Tongue (tissue), 2 donors: ENCODE results near the gene GHRHR. TPM values are rescaled to one million over a fixed set of nuclear protein-coding genes. Genes with fewer than 3 reads are reported as not detected.

ENCODE experiments used
- DNase-seq: peaks from one replicate; pipeline ENCODE4 v3.0.0-alpha.2; 2015
- total RNA-seq: library from RNA; depleted of rRNA; stranded (reverse); fragments of >200 nt; gene quantifications from one replicate; pipeline ENCODE4 v1.2.3, GENCODE V29; 2014

The GHRHR gene
- total RNA-seq, 1 donor from 2014 or later, result not detected

DNA sequence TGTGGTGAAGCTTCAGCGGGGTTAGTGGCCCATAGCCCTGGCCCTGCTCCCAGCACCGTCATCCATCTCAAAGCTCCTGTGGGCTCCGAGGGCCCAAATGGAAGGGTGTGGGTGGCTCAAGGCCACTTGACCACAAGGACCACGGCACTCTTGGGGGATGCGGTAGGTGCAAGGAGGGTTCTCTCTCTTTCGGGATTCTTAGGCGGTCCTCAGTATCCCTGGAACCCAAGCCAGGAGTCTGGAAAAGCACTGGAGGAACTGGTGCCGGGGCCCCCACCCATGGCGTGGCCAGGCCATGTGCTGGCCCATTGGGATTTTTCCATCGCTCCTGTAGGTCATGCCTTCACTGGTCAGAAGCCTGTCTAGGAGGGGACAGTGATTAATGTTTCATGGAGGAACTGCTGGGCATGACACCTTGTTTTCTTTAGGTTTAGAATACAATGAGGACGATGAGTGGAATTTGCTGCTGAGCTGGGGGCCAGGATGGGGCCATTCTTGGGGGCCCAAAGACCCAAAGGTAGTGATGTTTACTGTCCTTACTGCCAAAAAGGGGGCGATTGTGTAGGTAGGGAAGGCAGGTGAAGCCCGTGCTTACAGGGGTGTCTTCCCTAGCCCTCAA lies 35.4 kb upstream of the GHRHR start:
- DNase-seq, result no peak

DNA sequence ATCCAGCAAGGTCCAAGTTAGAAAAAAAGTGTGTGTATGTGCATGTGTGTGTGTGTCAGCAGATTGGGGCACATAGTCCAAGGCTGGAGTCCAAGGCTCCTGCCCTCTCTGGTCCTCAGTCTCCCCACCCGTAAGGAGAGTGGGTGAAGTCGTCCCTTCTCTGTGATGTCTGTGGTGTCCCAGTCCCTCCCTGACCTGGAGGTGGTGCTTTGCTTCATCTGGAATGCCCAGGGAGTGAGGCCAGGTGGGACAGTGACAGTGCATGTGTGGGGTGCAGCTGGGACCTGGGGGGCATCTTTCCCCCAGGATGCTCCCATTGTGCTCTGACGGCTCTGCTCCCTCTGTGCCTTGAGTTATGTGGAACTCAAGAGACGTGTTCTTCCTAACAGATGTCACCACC lies 34.1 kb upstream of the GHRHR start:
- DNase-seq, result no peak

DNA sequence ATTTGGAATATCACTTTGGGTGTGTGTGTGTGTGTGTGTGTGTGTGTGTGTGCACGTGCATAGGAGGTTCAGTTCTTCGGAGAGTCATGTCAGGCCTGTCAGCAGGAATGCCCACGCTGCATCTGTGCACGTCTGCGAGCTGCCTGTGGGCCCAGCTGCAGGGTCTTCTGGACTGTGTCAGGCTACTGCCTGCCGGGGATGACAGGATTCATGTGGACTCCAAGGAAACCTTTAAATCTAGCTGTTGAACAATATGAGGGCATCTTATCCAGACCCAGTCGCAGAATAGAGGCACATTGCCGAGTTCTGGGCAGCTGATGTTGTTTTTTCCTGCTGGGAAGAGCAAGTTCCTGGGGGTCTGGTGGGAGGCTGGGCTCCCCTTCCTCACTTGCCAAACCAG lies 33.1 kb upstream of the GHRHR start:
- DNase-seq, result peak; percentile 74

DNA sequence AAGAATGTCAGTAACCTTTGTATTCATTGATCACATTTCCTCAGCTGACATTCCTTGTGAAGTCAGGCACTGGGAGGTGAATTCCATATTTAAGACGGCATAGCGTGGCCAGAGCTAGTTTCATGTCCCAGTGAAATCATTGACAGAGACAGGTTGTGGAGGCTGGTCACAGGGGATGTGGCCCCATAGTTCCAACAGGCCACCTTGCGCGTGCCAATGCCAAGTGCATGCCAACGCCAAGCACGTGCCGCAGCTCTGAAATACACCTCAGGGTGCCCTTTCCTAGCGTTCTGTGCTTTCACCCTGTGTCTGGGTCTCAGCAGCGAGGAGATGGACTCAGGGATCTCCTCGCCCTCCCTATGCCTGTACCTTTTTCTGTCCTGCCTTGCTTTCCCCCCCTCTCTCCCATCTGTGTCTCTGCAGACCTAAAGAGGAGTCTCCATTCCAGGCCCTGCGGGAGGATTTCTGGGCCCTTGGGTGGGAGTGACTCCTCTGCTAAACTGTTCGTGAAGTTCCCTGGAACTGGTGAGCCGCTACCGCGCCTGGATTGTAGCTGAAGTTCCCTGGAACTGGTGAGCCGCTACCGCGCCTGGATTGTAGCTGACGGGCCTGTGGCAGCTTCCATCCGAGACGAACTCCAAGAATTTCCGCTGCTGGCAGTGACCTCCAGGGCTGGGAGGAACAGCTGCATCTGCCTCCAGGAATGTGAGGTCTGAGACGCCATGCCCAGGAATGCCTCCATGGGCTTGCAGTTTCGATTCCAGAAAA lies 32.4 kb upstream of the GHRHR start:
- peak; percentile 76 for DNase-seq

DNA sequence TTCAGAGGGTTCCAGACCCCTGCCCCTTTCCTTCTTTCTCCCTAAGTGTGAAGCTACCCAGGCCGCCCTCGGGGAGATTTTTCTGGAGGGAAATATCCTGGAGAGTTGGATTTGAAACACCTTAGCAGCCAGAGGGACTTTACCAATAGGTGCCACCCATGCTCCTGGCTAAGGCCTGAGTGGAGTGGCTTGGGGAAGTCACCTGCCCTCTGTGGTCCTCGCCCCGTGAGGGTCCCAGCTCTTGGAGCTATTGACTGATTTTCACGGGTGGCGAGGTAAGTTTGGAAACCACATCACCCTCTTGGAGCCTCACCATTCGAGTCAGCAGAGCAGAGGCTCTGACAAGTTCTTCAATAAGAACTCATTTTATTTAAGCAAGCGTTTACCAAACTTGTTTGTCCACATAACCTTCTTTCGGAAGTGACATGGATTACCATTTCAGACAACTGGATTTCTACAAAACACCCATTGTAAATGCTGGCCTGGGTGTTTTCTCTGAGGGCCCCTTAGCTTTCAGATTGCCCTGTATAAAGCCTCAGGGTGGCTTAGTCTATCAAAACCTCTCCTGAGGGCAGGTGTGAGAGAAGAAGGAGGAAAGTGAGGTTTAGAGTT lies 31.7 kb upstream of the GHRHR start:
- no peak for DNase-seq

DNA sequence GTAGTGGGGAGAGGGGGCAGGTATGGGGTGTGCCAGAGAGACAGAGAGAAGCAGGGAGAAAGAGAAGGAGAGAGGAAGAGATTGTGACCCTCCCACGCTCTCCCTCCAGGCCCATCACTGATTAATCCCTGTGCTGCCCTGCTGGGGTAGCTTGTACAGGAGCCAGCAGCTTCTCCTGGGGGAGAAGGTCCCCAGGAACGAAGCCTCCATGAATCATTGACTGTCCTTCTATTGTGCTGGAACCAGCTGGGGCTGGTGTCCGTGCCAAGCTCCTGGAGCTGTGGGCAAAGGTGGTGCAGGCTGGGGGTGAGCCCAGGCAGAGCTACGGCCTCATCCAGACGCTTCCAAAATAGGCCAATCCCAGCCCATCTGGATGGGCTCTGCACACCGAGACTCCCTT lies 31.2 kb upstream of the GHRHR start:
- no peak for DNase-seq

DNA sequence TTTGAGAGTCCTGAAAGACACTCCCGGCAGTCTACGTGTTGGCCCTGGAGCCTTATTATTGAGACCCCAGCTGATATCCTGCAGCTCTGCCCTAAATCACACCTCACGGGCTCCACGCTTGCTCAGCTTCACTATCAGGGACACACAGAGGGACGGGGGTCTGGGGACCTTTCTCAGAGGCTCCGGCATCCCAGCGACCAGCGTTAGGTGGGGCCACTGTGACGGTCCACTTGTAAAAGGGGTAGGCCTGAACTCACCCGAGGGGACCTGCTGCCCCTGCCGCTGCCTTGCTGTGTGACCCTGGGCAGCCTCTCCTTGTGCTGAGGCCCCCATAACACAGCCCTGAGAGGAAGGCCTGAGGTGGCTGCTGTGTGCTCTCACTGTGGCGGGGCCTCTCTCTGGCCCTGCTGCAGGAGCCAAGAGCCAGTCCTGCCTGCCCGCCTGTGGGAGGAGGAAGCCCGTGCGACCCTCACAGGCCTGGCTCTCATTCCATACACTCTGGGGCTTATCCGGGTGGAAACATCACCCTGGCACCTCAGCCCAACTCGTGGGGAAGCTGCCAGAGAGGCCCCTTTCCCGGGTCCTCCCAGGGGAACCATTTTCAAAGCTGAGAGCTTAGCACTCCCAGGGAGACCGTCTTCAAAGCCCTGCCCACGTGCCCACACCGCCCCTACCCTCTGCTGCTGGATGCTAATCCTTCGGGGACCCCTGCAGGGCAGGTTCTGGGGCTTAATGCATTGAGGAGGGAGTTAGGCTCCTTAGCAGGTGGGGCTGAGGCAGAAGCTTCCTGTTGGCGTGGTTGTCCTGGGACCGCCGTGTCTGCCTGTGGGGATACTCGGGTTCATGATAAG lies 30.4 kb upstream of the GHRHR start:
- no peak for DNase-seq

DNA sequence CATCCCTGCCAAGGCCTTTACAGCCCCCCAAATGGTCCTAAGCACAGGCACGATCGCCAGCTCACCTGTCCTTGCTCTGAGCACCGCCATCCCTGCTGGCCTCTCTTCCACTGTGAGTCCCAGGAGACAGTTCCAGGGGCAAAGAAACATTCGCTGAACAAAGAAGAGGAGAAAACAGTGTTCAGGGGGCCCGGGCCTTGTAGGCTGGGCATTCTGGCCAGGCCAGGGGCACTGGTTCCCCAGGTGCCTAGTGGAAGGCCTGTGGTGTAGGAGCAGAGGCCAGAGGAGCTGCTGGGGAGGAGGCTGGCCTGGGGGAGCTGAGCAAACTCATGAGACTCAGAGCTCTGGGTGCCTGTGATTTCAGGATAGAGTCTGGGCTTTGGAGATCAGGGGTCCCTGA lies 29.5 kb upstream of the GHRHR start:
- no peak for DNase-seq

DNA sequence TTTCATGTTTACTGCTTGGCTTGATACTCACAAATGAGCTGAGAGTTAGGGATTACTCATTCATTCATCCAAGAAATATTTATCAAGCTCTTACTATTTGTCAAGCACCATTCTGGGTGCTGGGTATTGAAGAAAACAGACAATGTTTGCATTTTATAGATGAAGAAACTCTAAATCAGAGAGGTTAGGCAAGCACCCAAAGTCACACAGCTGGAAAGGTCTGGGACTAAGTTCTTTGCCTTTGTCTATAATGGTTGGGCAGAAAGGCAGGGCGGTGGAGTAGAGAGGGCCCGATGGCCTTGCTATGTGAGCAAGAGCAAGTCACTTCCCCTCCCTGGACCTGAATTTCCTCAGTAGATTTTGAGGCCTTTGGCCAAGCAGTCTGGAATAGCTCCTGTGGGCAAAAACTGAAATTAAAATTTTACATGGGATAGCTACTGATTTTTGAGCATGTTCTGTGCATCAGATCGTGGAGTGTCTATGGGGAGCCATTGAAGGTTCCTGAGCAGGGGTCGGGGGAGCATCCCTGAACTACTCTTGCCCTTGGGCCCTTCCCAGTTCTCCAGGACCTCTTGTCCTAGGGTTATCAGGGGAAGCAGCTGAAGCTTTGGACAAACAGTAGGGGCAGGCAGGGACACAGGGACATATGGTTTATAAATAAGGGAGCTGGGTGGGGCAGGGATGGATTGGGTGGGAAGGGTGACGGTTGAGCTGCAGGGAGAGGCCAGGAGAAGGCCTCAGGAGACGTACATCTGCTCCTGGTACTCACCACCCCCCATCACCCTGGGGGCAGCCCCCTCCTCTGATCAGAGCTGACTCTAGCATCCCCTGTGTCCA lies 28.8 kb upstream of the GHRHR start:
- DNase-seq, result no peak

DNA sequence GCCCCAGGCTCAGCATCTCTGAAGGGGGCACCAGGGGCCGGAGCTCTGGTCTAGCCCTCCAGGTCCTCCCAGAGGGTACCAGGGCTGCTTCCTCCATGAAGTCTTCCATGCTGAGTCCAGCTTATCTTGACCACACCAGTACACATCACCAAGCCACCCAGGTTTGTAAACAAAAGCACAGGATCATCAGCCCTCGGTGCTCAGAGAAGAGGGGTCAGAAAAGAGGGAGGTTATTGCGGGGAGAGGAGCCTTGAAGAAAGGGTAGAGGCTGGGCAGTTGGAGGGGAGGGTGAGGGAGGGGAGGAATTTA lies 28.2 kb upstream of the GHRHR start:
- no peak for DNase-seq

DNA sequence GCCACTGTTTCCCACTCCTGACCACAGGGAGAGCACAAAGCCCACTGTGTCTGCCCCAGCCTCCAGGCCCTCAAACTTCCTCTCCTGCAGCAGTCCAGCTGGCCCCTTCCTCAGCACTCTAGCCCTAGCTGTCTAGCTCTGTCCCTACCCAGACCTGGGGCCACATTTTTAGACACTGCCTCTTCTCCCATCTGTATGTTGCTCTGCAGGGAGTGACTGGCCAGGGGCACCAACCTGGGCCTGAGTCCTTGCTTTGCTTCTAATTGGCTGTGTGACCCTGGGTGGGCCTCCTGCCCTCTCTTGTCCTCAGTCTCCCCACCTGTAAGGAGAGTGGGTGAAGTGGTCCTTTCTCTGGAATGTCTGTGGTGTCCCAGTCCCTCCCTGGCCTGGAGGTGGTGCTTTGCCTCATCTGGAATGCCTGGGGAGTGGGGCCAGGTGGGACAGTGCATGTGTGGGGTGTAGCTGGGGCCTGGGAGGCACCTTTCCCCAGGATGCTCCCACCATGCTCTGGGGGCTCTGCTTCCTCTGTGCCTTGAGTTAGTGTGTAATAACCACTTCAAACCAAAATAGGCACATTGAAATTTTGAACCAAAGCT lies 27.0 kb upstream of the GHRHR start:
- no peak for DNase-seq

DNA sequence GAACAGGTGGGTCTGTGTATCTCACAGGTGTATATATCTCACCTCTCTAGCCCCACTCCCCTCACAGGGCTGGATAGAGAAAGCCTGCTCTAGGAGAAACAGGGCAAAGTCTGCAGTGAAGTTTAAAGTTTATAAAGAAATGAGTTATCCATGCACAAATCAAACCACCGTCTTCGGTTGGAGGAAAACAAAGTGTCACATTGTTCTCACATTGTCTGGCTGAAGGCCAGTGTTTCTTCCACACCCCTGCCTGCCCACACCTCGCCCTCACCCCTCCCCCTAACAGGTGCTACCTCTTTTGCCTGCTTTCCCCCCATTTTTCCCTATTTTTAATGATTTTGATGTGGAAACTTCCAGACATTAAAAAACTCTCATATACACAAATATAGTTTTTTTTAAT lies 26.3 kb upstream of the GHRHR start:
- no peak for DNase-seq

DNA sequence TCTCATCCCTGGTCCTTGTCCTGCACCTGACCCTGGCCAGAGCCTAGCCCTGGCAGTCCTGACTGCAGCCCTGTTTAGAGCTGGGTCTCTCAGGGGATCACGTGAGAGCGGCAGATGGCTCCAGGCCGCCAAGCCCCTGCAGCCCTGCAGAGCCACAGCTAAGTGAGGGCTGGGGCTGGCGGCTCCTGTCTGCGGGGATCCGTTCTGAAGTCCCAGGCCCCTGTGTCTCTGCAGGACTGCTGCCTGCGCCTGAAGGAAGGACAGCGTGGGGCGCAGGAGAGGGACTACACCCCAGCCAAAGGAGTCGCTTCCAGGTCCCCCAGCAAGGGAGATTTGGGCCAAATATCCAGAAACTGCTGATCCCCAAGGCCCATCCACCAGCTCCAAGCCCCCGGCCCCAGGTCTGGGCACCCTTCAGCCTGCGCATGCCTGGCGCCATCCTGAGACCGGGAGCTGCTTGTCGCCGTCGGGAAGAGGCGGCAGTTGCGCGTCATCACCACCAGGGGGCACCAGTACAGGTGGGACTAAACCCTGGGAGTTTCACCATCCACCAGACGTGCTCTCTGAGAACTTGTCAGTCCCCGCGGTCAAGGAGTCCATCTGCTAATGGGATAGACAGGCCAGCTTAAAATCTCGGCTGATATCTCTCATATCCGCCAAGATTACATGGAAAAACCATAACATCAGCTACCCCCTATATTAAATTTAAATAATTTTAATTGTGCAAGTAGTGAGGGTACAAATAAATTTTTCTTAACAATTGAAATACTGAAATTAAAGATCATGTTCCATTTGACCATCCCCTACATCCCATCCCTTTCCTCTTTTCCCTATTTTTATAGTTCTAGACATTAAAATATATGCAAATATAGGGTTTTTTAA lies 25.1 kb upstream of the GHRHR start:
- peak; percentile 83 for DNase-seq

DNA sequence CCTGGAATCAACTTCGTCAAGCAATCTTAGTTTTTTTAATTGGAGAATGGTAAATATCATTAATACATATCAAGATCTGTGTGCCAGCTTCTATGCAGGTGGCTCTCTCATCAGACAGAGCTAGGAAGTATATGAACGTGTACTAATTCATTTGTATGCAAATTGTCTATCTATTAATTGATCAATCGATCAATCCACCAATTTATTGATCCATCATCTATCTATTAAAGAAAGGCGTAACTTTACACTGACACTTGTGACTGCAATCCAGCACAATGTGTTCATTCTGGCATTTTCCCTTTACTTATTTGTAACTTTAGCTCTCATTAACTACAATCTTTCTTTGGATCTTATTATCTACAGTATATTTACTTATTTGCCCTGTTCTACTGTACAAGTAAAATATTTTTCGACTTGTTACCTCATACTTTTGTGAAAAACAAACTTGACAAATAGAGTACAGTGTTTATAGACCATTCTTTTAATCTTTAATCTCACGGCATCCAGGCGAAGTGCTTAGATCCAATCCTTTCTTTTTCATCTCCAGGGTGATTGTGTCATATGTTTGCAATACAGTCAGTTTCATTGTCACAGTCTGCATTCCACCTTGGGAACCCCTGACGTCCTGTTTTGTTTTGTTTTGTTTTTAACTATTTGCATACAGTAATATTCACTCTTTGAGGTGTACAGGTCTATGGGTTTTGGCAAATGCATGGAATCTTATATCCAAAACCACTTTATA lies 22.0 kb upstream of the GHRHR start:
- DNase-seq, result no peak

DNA sequence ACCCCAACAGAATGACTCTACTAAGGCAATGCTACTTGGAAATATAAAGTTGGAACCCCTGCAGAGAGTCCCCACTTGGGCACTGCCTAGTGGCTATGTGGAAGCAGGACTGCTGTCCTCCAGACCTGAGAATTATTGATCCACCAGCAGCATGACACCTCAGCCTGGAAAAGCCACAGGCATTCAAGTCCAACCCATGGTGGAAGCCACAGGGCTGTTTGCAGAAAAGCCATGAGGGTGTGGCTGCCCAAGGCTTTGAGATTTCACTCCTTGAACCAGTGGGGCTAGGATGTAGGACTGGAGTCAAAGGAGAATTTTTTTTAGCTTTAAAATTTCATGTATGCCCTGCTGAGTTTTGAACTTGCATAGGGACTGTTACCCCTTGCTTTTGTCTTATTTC lies 13.6 kb upstream of the GHRHR start:
- DNase-seq, result no peak

DNA sequence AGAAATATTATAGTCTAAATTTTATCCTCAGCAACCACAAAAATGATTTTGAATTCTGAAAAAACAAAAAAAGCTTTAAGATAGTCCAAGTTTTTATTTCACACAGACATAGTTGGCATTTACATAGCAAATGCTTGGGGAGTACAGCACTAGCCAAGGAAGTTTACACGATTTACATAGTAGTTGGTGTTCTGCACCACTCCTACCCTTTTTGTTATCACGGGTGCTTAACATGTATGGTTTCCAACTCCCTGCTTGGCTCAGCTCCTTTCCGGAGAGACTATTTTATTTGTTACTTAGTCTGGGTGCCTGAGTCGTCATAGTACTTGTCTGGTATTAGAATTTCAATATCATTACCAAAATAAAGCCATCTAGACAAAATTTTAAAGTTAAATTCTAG lies 8.8 kb upstream of the GHRHR start:
- DNase-seq, result no peak

DNA sequence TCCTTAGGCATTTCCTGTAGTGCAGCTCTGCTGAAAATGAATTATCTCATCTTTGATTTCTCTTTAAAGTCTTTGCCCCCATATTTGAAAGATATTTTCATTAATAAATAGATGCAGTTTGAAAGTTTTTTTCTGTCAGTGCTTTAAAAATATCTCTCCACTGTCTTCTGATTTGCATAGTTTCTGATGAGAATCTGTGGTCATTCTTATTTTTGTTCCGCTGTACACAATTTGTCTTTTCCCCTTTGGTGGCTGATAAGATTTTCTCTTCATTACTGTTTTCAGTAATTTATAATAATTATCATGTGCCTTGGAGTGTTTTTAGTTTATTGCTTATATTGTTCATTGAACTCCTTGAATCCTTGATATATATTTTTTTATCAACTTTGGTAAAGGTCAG lies 7.0 kb upstream of the GHRHR start:
- no peak for DNase-seq

DNA sequence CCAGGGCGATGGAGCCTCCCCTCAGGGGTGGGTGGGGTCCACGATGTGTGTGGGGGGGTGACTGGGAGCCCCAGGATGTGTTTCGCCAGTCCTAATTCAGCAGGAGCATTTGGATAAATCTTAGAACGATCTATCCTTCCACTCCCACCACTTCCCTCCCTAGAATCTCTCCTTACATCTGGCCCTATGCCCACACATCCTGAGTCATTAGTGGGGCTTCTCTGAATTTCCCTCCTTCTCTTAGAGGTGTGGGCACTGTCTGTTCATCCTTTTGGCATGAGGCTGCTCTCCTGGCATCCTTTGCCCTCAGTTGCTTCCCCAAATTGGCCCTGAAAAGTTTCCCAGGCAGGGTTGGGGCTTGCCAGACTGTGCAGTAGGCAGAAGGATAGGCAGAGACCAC lies 1.6 kb downstream of the GHRHR start:
- DNase-seq, result no peak

DNA sequence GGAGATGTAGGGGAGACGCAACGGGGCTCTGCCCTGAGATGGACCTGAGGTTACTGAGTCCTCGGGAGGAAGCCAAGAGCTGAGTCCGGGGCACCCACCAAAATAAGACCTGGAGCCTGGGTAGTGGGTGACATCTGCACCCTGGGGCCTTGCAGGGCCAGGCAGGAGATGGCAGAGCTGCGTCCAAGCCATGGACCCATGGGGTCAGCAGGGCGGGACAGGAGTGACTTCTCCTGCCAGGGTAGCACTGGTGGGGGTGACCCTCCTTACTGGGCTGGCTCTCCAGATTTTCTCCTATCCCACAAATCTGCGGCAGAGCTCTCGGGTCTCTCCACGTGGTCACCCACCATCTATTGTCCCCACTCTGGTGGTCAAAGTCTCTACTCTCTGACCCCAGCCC lies 2.1 kb downstream of the GHRHR start:
- no peak for DNase-seq

DNA sequence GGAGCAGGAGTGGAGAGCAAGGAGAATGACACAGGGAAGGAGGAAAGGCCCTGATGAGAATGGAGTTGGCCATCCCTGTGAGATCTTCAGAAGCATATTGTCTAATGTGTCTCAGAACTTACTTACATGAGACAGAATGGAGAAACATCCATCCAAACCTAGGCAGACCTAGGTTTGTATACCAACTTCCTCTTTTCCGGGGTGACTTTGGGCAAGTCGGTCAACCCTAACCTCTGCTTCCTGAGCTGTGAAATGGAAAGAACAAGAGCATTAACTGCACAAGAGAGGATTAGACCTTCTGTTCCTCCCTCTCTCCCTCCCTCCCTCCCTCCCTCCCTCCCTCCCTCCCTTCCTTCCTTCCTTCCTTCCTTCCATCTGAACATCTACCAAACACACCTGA lies 4.5 kb downstream of the GHRHR start:
- no peak for DNase-seq
